ENCODE results near the gene HERC4. TPM values are rescaled to one million over a fixed set of nuclear protein-coding genes. Genes with fewer than 3 reads are reported as not detected.

HERC4 gene
- total and polyA plus RNA-seq, 9 of the 15 experiments (the other 6 are each of a cell fraction or from before 2014, with no cell fraction given): 12.5 to 33.5 (median 22.8) TPM

GRCh38 chr10:67933199-67933598 is 141.9 kb downstream of the HERC4 start:
- Histone ChIP-seq H3K4me1 (replicated peaks in 1 of 2; ENCODE audit: control insufficient read depth in 2 of 2, insufficient read depth in 2 of 2, low read length in 2 of 2) (no peaks in the 10 kb centered on the region), H3K79me2 (ENCODE audit: control insufficient read depth, insufficient read depth, low read length) (no peaks in the 10 kb centered on the region), H3K9ac (ENCODE audit: insufficient read depth in 1 of 2, low read depth in 2 of 2, low read length in 2 of 2) (no peak overlapping the region), H3K27ac (ENCODE audit: extremely low read depth, low read depth, low read length) (no peak overlapping the region), H3K9me3 (replicated peaks; ENCODE audit: control insufficient read depth, insufficient read depth, low read depth, low read length) (no peaks in the 10 kb centered on the region), H3K4me2 (ENCODE audit: insufficient read depth, low read length) (no peak overlapping the region), H3K9me1 (ENCODE audit: control insufficient read depth, insufficient read depth, low read length) (no peaks in the 10 kb centered on the region), H2AFZ (ENCODE audit: low read depth, low read length) (no peak overlapping the region), H3K36me3 (ENCODE audit: control insufficient read depth, insufficient read depth, low read length) (peaks cover 17% of the 10 kb centered on the region; the same call in 2 of the 3 replicates), H3K27me3 (ENCODE audit: control insufficient read depth in 2 of 2, insufficient read depth in 2 of 2, low read length in 2 of 2) (no peaks in the 10 kb centered on the region), H3K4me3 (no peak overlapping the region), H4K20me1 (replicated peaks; ENCODE audit: control insufficient read depth, insufficient read depth, low read length) (no peaks in the 10 kb centered on the region)
- no TSS peak for BruUV-seq (replicated peaks)
- ATAC-seq (no peak), DNase-seq (ENCODE audit: extremely low read depth in 1 of 4, low spot score in 3 of 4) (no peak), FAIRE-seq (no peak)
- ChIA-PET POLR2A (interaction anchor here (0.7 kb wide), 1 partner anchor 35 kb away, joined by 4 read pairs; no protein-coding TSS in a partner anchor), CTCF (ENCODE audit: low intra/inter-chr PET ratio) (no interaction called here)
- no peak for TF ChIP-seq MEF2A (IDR thresholded peaks at IDR 0.05; ENCODE audit: control insufficient read depth, low read depth, low read length)
- 39% methylated on average over 2 of the region's 2 CpGs for WGBS (ENCODE audit: insufficient coverage, low coverage, missing lambda C conversion rate)
- in situ Hi-C loops (cut with MboI) (no loop called here), intact Hi-C loops (cut with micrococcal nuclease) (no loop called here)

DNA sequence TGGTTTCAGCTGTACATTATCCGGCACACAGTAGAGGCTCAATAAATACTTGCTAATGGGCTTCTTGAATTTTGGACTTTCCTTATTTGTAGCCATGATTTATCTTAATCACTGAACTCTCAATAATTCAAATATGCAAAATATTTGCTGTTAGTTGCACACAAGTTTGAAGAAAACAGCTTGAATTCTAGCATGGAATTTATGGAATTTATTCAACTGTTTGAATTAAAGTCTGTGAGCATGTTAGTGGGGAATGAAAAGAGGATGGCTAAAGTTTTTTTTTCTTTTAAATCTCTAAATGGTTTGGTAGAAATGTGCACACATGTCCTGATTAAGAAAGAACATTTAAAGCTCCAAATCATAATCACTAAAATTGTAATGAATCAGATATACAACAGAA is 148.1 kb downstream of the HERC4 start:
- H3K4me2 ChIP-seq (ENCODE audit: insufficient read depth, low read length): no peak overlapping the region
- no peaks in the 10 kb centered on the region for H3K79me2 ChIP-seq (ENCODE audit: control insufficient read depth, insufficient read depth, low read length)
- ATAC-seq: no peak
- ChIA-PET POLR2A (interaction anchor here (0.9 kb wide), 1 partner anchor 12 kb away, joined by 3 read pairs; no protein-coding TSS in a partner anchor), CTCF (ENCODE audit: low intra/inter-chr PET ratio) (interaction anchor here (0.6 kb wide), 1 partner anchor 338 kb away, joined by 4 read pairs; no protein-coding TSS in a partner anchor)
- intact Hi-C loops (cut with micrococcal nuclease): no loop called here
- peaks cover 8% of the 10 kb centered on the region for H3K36me3 ChIP-seq (ENCODE audit: control insufficient read depth, insufficient read depth, low read length)
- H4K20me1 ChIP-seq (replicated peaks; ENCODE audit: control insufficient read depth, insufficient read depth, low read length): no peaks in the 10 kb centered on the region
- H3K27me3 ChIP-seq (ENCODE audit: control insufficient read depth in 2 of 2, insufficient read depth in 2 of 2, low read length in 2 of 2): no peaks in the 10 kb centered on the region
- in situ Hi-C loops (cut with MboI): no loop called here
- H2AFZ ChIP-seq (ENCODE audit: low read depth, low read length): no peak overlapping the region
- WGBS (ENCODE audit: insufficient coverage, low coverage, missing lambda C conversion rate): 92% methylated on average over 1 of the region's 1 CpG
- no peak overlapping the region for H3K27ac ChIP-seq (ENCODE audit: extremely low read depth, low read depth, low read length)
- H3K9me3 ChIP-seq (replicated peaks; ENCODE audit: control insufficient read depth, insufficient read depth, low read depth, low read length): no peaks in the 10 kb centered on the region
- no peak overlapping the region for H3K9ac ChIP-seq (ENCODE audit: insufficient read depth in 1 of 2, low read depth in 2 of 2, low read length in 2 of 2)
- no peak for DNase-seq (ENCODE audit: extremely low read depth in 1 of 4, low spot score in 3 of 4)
- no peaks in the 10 kb centered on the region for H3K4me1 ChIP-seq (replicated peaks in 1 of 2; ENCODE audit: control insufficient read depth in 2 of 2, insufficient read depth in 2 of 2, low read length in 2 of 2)
- no peak overlapping the region for H3K4me3 ChIP-seq
- FAIRE-seq: no peak
- no TSS peak for BruUV-seq (replicated peaks)
- H3K9me1 ChIP-seq (ENCODE audit: control insufficient read depth, insufficient read depth, low read length): no peaks in the 10 kb centered on the region
- TF ChIP-seq ZNF143 (CRISPR knock-in tag; IDR thresholded peaks at IDR 0.05) (no peak), DMBX1 (CRISPR knock-in tag; IDR thresholded peaks at IDR 0.05; ENCODE audit: borderline replicate concordance) (no peak), TFE3 (CRISPR knock-in tag; IDR thresholded peaks at IDR 0.05) (no peak), CHD2 (IDR thresholded peaks at IDR 0.05; ENCODE audit: low read depth, low read length) (no peak), ZNF780A (CRISPR knock-in tag; IDR thresholded peaks at IDR 0.05) (no peak)
- TF ChIP-seq, protein P1, sequence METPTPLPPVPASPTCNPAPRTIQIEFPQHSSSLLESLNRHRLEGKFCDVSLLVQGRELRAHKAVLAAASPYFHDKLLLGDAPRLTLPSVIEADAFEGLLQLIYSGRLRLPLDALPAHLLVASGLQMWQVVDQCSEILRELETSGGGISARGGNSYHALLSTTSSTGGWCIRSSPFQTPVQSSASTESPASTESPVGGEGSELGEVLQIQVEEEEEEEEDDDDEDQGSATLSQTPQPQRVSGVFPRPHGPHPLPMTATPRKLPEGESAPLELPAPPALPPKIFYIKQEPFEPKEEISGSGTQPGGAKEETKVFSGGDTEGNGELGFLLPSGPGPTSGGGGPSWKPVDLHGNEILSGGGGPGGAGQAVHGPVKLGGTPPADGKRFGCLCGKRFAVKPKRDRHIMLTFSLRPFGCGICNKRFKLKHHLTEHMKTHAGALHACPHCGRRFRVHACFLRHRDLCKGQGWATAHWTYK (CRISPR knock-in tag; IDR thresholded peaks at IDR 0.05): no peak
